Lung (tissue), 12 donors: Measurements from ENCODE around the gene ACAT2. TPM values are rescaled to one million over a fixed set of nuclear protein-coding genes. Genes with fewer than 3 reads are reported as not detected.
"Not testable (repeated sequence)": the region's sequence is repeated elsewhere in the genome, so short reads cannot be mapped to it uniquely, and the experiment has no call there.

Experiments
- ATAC-seq: fragments of 200-7000 bp; cut with Tn5 transposase; one replicate; pipeline ENCODE4 v1.9.1; 2020; ENCODE audit warnings: moderate number of reproducible peaks; ENCODE audit not compliant: insufficient read depth, low FRiP score
- DNase-seq, 3 donors: peaks; one replicate each; pipeline ENCODE4 v3.0.0-alpha.2; 2013 to 2017
- H3K27ac ChIP-seq, 2 donors: one replicate each; pipeline ENCODE4 v1.5.1; 2013; ENCODE audit warnings: mild to moderate bottlenecking in 2 of 2, moderate library complexity in 2 of 2, control low read depth in 1 of 2, inconsistent platforms in 1 of 2, low read depth in 1 of 2, low read length in 1 of 2
- H3K27me3 ChIP-seq, 3 donors: one replicate each; pipeline ENCODE4 v1.5.1; 2013; ENCODE audit warnings: low read length in 2 of 3; ENCODE audit not compliant: control insufficient read depth in 3 of 3, insufficient read depth in 3 of 3
- H3K36me3 ChIP-seq, 4 donors: one replicate each; pipeline ENCODE4 v1.5.1; 2013; ENCODE audit warnings: low read length in 4 of 4, mild to moderate bottlenecking in 1 of 4, moderate library complexity in 1 of 4; ENCODE audit not compliant: control insufficient read depth in 4 of 4, insufficient read depth in 4 of 4
- H3K4me1 ChIP-seq, 5 donors: one replicate each; pipeline ENCODE4 v1.5.1; 2013; ENCODE audit warnings: low read length in 5 of 5, mild to moderate bottlenecking in 2 of 5, moderate library complexity in 1 of 5; ENCODE audit not compliant: control insufficient read depth in 5 of 5, insufficient read depth in 5 of 5
- H3K4me3 ChIP-seq: one replicate; pipeline ENCODE4 v1.5.1; 2013; ENCODE audit warnings: mild to moderate bottlenecking, control low read depth, moderate library complexity
- H3K9ac ChIP-seq, 2 donors: one replicate each; pipeline ENCODE4 v1.5.1; 2013; ENCODE audit warnings: low read length in 2 of 2, control low read depth in 1 of 2; ENCODE audit not compliant: insufficient read depth in 1 of 2
- H3K9me3 ChIP-seq, 4 donors: one replicate each; pipeline ENCODE4 v1.5.1; 2013; ENCODE audit warnings: low read length in 3 of 4, mild to moderate bottlenecking in 1 of 4, moderate library complexity in 1 of 4; ENCODE audit not compliant: control insufficient read depth in 4 of 4, insufficient read depth in 3 of 4
- CTCF ChIP-seq: IDR thresholded peaks from 2 replicates; pipeline ENCODE4 v1.5.1; 2012; ENCODE audit warnings: mild to moderate bottlenecking; ENCODE audit errors: control extremely low read depth, extremely low read depth
- WGBS, 2 donors: extraction: QIAGEN DNeasy Blood & Tissue Kit; methylation state at CpG; one replicate each; pipeline ENCODE4 v1.1.7; 2013; 5-methylcytosine and 5-hydroxymethylcytosine counted together
- polyA plus RNA-seq, 2 donors: library from polyadenylated mRNA; stranded (reverse); fragments of 200-250 nt; gene quantifications; one replicate each; pipeline ENCODE4 v1.2.1, GENCODE V29; 2013
- total RNA-seq, 2 donors: library from RNA; depleted of rRNA in 1 of 2; stranded (reverse); fragments of >200 nt in 1 of 2; gene quantifications; one replicate each; pipeline ENCODE4 v1.2.1, GENCODE V29; 2014 to 2021
- donor health status: control.
- donor health status: control.
- donor health status: Bipolar disorder and iron deficiency.
- donor health status: healthy.
- donor health status: DM: yes; HTN: yes; CAD: no.

The ACAT2 gene
- total and polyA plus RNA-seq, 4 donors = 20.8 to 84.4 (median 67.6) TPM

GRCh38 chr6:159821122-159821521 lies 59.3 kb downstream of the ACAT2 start:
- H3K9ac ChIP-seq = no peak overlapping the region
- no peak for ATAC-seq
- H3K27me3 ChIP-seq = no peaks in the 10 kb centered on the region
- no peak for DNase-seq
- WGBS, 2 donors = 30 to 68% methylated on average over 11 of the region's 11 CpGs
- TF ChIP-seq CTCF = no peak
- H3K36me3 ChIP-seq = no peaks in the 10 kb centered on the region
- H3K9me3 ChIP-seq = no peaks in the 10 kb centered on the region
- peaks cover 0 to 7% (median 0%) of the 10 kb centered on the region in 5 donors for H3K4me1 ChIP-seq
- H3K27ac ChIP-seq = no peak overlapping the region
- H3K4me3 ChIP-seq = no peak overlapping the region

GRCh38 chr6:159821726-159822125 lies 59.9 kb downstream of the ACAT2 start:
- Histone ChIP-seq H3K36me3 (no peaks in the 10 kb centered on the region), H3K4me1 (peaks cover 0 to 7% (median 0%) of the 10 kb centered on the region in 5 donors), H3K9me3 (no peaks in the 10 kb centered on the region), H3K27ac (no peak overlapping the region), H3K27me3 (no peaks in the 10 kb centered on the region), H3K4me3 (no peak overlapping the region), H3K9ac (no peak overlapping the region)
- peak in 2 of 3 donors; percentile 35 to 48 for DNase-seq
- 77 to 95% methylated on average over 10 of the region's 10 CpGs for WGBS, 2 donors
- TF ChIP-seq CTCF = no peak
- ATAC-seq = no peak

- no peaks in the 10 kb centered on the region for H3K27me3 ChIP-seq
- WGBS, 2 donors = 91 to 99% methylated on average over 3 of the region's 3 CpGs
Observed at GRCh38 chr6:159823953-159824352, 62.1 kb downstream of the ACAT2 start.

GRCh38 chr6:159824690-159825089 lies 62.8 kb downstream of the ACAT2 start:
- not testable (repeated sequence) for DNase-seq
- 95 to 96% methylated on average over 9 of the region's 9 CpGs for WGBS, 2 donors

More at GRCh38 chr6:159823953-159824352, 62.1 kb downstream of the ACAT2 start:
- H3K9me3 ChIP-seq = no peaks in the 10 kb centered on the region
- no peaks in the 10 kb centered on the region for H3K36me3 ChIP-seq
- ATAC-seq (no peak), DNase-seq (no peak)
- no peak overlapping the region for H3K4me3 ChIP-seq
- no peak overlapping the region for H3K27ac ChIP-seq
- no peak for TF ChIP-seq CTCF
- peaks cover 0 to 7% (median 0%) of the 10 kb centered on the region in 5 donors for H3K4me1 ChIP-seq
- H3K9ac ChIP-seq = no peak overlapping the region

More at GRCh38 chr6:159824690-159825089, 62.8 kb downstream of the ACAT2 start:
- H3K4me1 ChIP-seq, H3K9me3 ChIP-seq, H3K4me3 ChIP-seq, H3K36me3 ChIP-seq, ATAC-seq, H3K27ac ChIP-seq, H3K9ac ChIP-seq, H3K27me3 ChIP-seq: not testable (repeated sequence)
